ENCODE data around the gene MYH11.
A peak's percentile ranks its signal among the peaks of the same experiment; 100 is the strongest.

The MYH11 gene

GRCh38 chr16:15832241-15832640 lies 24.6 kb downstream of the MYH11 start:
- no CpG with 5 or more reads among the region's 6 CpGs for WGBS (ENCODE audit: extremely low coverage, insufficient coverage, low lambda C conversion rate)
- Histone ChIP-seq H2AK5ac (ENCODE audit: low read length) (no peak overlapping the region), H3K4ac (ENCODE audit: low read depth, low read length) (no peak overlapping the region)

GRCh38 chr16:15830832-15831451 lies 25.9 kb downstream of the MYH11 start:
- Histone ChIP-seq H2BK5ac (ENCODE audit: low read length) (no peak overlapping the region), H3K4me2 (ENCODE audit: low read length) (no peak overlapping the region), H3K9ac (ENCODE audit: low read length) (no peak overlapping the region), H3K18ac (ENCODE audit: low read length) (no peak overlapping the region), H3K23ac (ENCODE audit: low read length) (no peak overlapping the region), H4K8ac (ENCODE audit: low read depth, low read length) (no peak overlapping the region), H3K4me1 (ENCODE audit: control insufficient read depth, low read depth, low read length) (no peaks in the 10 kb centered on the region), H3K56ac (ENCODE audit: low read length) (no peak overlapping the region), H2BK15ac (replicated peaks; ENCODE audit: low read depth) (no peak overlapping the region), H3K4ac (ENCODE audit: low read depth, low read length) (no peak overlapping the region), H2BK120ac (ENCODE audit: low read depth, low read length) (no peak overlapping the region), H4K5ac (ENCODE audit: low read length) (no peak overlapping the region), H3K4me3 (ENCODE audit: low read length) (no peak overlapping the region), H3K79me1 (ENCODE audit: low read length) (no peaks in the 10 kb centered on the region), H2AK5ac (ENCODE audit: low read length) (no peak overlapping the region), H3K36me3 (ENCODE audit: control insufficient read depth, insufficient read depth, low read length) (no peaks in the 10 kb centered on the region), H3K27me3 (ENCODE audit: insufficient read depth, low read length, poor library complexity) (no peaks in the 10 kb centered on the region), H3K27ac (ENCODE audit: low read depth, low read length) (no peak overlapping the region), H3K79me2 (ENCODE audit: control insufficient read depth, insufficient read depth, low read length) (no peaks in the 10 kb centered on the region)
- DNase-seq, result no peak
- WGBS (ENCODE audit: extremely low coverage, insufficient coverage, low lambda C conversion rate), result no CpG with 5 or more reads among the region's 6 CpGs

More at GRCh38 chr16:15832241-15832640, 24.6 kb downstream of the MYH11 start:
- Histone ChIP-seq H3K56ac (ENCODE audit: low read length) (no peak overlapping the region), H3K36me3 (ENCODE audit: control insufficient read depth, insufficient read depth, low read length) (no peaks in the 10 kb centered on the region), H4K8ac (ENCODE audit: low read depth, low read length) (no peak overlapping the region), H3K4me2 (ENCODE audit: low read length) (no peak overlapping the region), H4K5ac (ENCODE audit: low read length) (no peak overlapping the region), H3K9ac (ENCODE audit: low read length) (no peak overlapping the region), H3K4me3 (ENCODE audit: low read length) (no peak overlapping the region), H2BK15ac (replicated peaks; ENCODE audit: low read depth) (no peak overlapping the region), H3K18ac (ENCODE audit: low read length) (no peak overlapping the region), H3K4me1 (ENCODE audit: control insufficient read depth, low read depth, low read length) (no peaks in the 10 kb centered on the region), H3K23ac (ENCODE audit: low read length) (no peak overlapping the region), H2BK5ac (ENCODE audit: low read length) (no peak overlapping the region), H3K79me2 (ENCODE audit: control insufficient read depth, insufficient read depth, low read length) (no peaks in the 10 kb centered on the region), H2BK120ac (ENCODE audit: low read depth, low read length) (no peak overlapping the region), H3K27ac (ENCODE audit: low read depth, low read length) (no peak overlapping the region), H3K79me1 (ENCODE audit: low read length) (no peaks in the 10 kb centered on the region), H3K27me3 (ENCODE audit: insufficient read depth, low read length, poor library complexity) (no peaks in the 10 kb centered on the region)
- DNase-seq, result no peak

- H4K5ac ChIP-seq (ENCODE audit: low read length), result no peak overlapping the region
- H3K27ac ChIP-seq (ENCODE audit: low read depth, low read length), result no peak overlapping the region
- no peaks in the 10 kb centered on the region for H3K27me3 ChIP-seq (ENCODE audit: insufficient read depth, low read length, poor library complexity)
- no peak overlapping the region for H2BK5ac ChIP-seq (ENCODE audit: low read length)
- no peak overlapping the region for H3K9ac ChIP-seq (ENCODE audit: low read length)
- H2AK5ac ChIP-seq (ENCODE audit: low read length), result no peak overlapping the region
- no peak overlapping the region for H3K23ac ChIP-seq (ENCODE audit: low read length)
- H3K4me1 ChIP-seq (ENCODE audit: control insufficient read depth, low read depth, low read length), result no peaks in the 10 kb centered on the region
- no peaks in the 10 kb centered on the region for H3K36me3 ChIP-seq (ENCODE audit: control insufficient read depth, insufficient read depth, low read length)
- H3K56ac ChIP-seq (ENCODE audit: low read length), result no peak overlapping the region
- no peak overlapping the region for H3K4me3 ChIP-seq (ENCODE audit: low read length)
- H2BK15ac ChIP-seq (replicated peaks; ENCODE audit: low read depth), result no peak overlapping the region
- no peak overlapping the region for H2BK120ac ChIP-seq (ENCODE audit: low read depth, low read length)
- WGBS (ENCODE audit: extremely low coverage, insufficient coverage, low lambda C conversion rate), result no CpG with 5 or more reads among the region's 9 CpGs
- no peak overlapping the region for H4K8ac ChIP-seq (ENCODE audit: low read depth, low read length)
- H3K79me1 ChIP-seq (ENCODE audit: low read length), result no peaks in the 10 kb centered on the region
- H3K4me2 ChIP-seq (ENCODE audit: low read length), result no peak overlapping the region
- no peak overlapping the region for H3K18ac ChIP-seq (ENCODE audit: low read length)
- H3K4ac ChIP-seq (ENCODE audit: low read depth, low read length), result no peak overlapping the region
- DNase-seq, result peak; percentile 30
- H3K79me2 ChIP-seq (ENCODE audit: control insufficient read depth, insufficient read depth, low read length), result no peaks in the 10 kb centered on the region
These were observed 27.4 kb downstream of the MYH11 start for GRCh38 chr16:15829460-15829859.

- Histone ChIP-seq H3K4ac (ENCODE audit: low read depth, low read length) (no peak overlapping the region), H3K79me2 (ENCODE audit: control insufficient read depth, insufficient read depth, low read length) (no peaks in the 10 kb centered on the region), H3K23ac (ENCODE audit: low read length) (no peak overlapping the region), H4K5ac (ENCODE audit: low read length) (no peak overlapping the region), H2BK15ac (replicated peaks; ENCODE audit: low read depth) (no peak overlapping the region), H4K8ac (ENCODE audit: low read depth, low read length) (no peak overlapping the region), H3K27me3 (ENCODE audit: insufficient read depth, low read length, poor library complexity) (no peaks in the 10 kb centered on the region), H3K56ac (ENCODE audit: low read length) (no peak overlapping the region), H2BK5ac (ENCODE audit: low read length) (no peak overlapping the region), H2AK5ac (ENCODE audit: low read length) (no peak overlapping the region), H3K4me3 (ENCODE audit: low read length) (no peak overlapping the region), H2BK120ac (ENCODE audit: low read depth, low read length) (no peak overlapping the region), H3K18ac (ENCODE audit: low read length) (no peak overlapping the region), H3K4me1 (ENCODE audit: control insufficient read depth, low read depth, low read length) (no peaks in the 10 kb centered on the region), H3K36me3 (ENCODE audit: control insufficient read depth, insufficient read depth, low read length) (no peaks in the 10 kb centered on the region), H3K4me2 (ENCODE audit: low read length) (no peak overlapping the region), H3K79me1 (ENCODE audit: low read length) (no peaks in the 10 kb centered on the region), H3K9ac (ENCODE audit: low read length) (no peak overlapping the region), H3K27ac (ENCODE audit: low read depth, low read length) (no peak overlapping the region)
- no peak for DNase-seq
- no CpG with 5 or more reads among the region's 11 CpGs for WGBS (ENCODE audit: extremely low coverage, insufficient coverage, low lambda C conversion rate)
These were observed 29.0 kb downstream of the MYH11 start for GRCh38 chr16:15827709-15828343.

- WGBS (ENCODE audit: extremely low coverage, insufficient coverage, low lambda C conversion rate), result no CpG with 5 or more reads among the region's 7 CpGs
- no peak overlapping the region for H4K8ac ChIP-seq (ENCODE audit: low read depth, low read length)
- H2BK120ac ChIP-seq (ENCODE audit: low read depth, low read length), result no peak overlapping the region
- H2AK5ac ChIP-seq (ENCODE audit: low read length), result no peak overlapping the region
- H3K27ac ChIP-seq (ENCODE audit: low read depth, low read length), result no peak overlapping the region
- H3K27me3 ChIP-seq (ENCODE audit: insufficient read depth, low read length, poor library complexity), result no peaks in the 10 kb centered on the region
- no peak overlapping the region for H3K56ac ChIP-seq (ENCODE audit: low read length)
- H2BK5ac ChIP-seq (ENCODE audit: low read length), result no peak overlapping the region
- no peak for DNase-seq
- no peak overlapping the region for H2BK15ac ChIP-seq (replicated peaks; ENCODE audit: low read depth)
- no peak overlapping the region for H3K4ac ChIP-seq (ENCODE audit: low read depth, low read length)
- H3K79me1 ChIP-seq (ENCODE audit: low read length), result no peaks in the 10 kb centered on the region
- no peak overlapping the region for H3K23ac ChIP-seq (ENCODE audit: low read length)
- H3K4me1 ChIP-seq (ENCODE audit: control insufficient read depth, low read depth, low read length), result no peaks in the 10 kb centered on the region
- H3K4me3 ChIP-seq (ENCODE audit: low read length), result no peak overlapping the region
- no peak overlapping the region for H3K18ac ChIP-seq (ENCODE audit: low read length)
- H3K4me2 ChIP-seq (ENCODE audit: low read length), result no peak overlapping the region
- H4K5ac ChIP-seq (ENCODE audit: low read length), result no peak overlapping the region
- no peaks in the 10 kb centered on the region for H3K79me2 ChIP-seq (ENCODE audit: control insufficient read depth, insufficient read depth, low read length)
- H3K36me3 ChIP-seq (ENCODE audit: control insufficient read depth, insufficient read depth, low read length), result no peaks in the 10 kb centered on the region
- H3K9ac ChIP-seq (ENCODE audit: low read length), result no peak overlapping the region
These were observed 29.5 kb downstream of the MYH11 start for GRCh38 chr16:15827299-15827698.
